Smooth muscle cell (in vitro differentiated cells): ENCODE results near the gene TRAPPC2L. TPM values are rescaled to one million over a fixed set of nuclear protein-coding genes. Genes with fewer than 3 reads are reported as not detected.

Experiments
- DNase-seq: peaks from one replicate; lab custom pipeline; 2025; ENCODE audit not compliant: unreplicated experiment; lab: John Stamatoyannopoulos, UW
- H2AFZ ChIP-seq: fragments of 200-600 bp; sonication (generic); 2 replicates; pipeline ENCODE4 v1.6.0; 2016; ENCODE audit warnings: antibody characterized with exemption, low read depth, mild to moderate bottlenecking
- H3F3A ChIP-seq: fragments of 200-600 bp; sonication (generic); 2 replicates; pipeline ENCODE4 v1.6.0; 2017; ENCODE audit warnings: antibody characterized with exemption, low read depth
- H3K27ac ChIP-seq: fragments of 200-600 bp; sonication (generic); 2 replicates; pipeline ENCODE4 v1.5.1; 2016; ENCODE audit warnings: low read depth, mild to moderate bottlenecking
- H3K27me3 ChIP-seq: fragments of 200-600 bp; sonication (generic); 2 replicates; pipeline ENCODE4 v1.6.1; 2016; ENCODE audit warnings: low read depth, mild to moderate bottlenecking
- H3K36me3 ChIP-seq: fragments of 200-600 bp; sonication (generic); 2 replicates; pipeline ENCODE4 v1.5.1; 2016; ENCODE audit warnings: low read depth
- H3K4me1 ChIP-seq: fragments of 200-600 bp; sonication (generic); 2 replicates; pipeline ENCODE4 v1.5.1; 2016; ENCODE audit warnings: low read depth
- H3K4me2 ChIP-seq: fragments of 200-600 bp; sonication (generic); 2 replicates; pipeline ENCODE4 v1.6.0; 2016; ENCODE audit warnings: mild to moderate bottlenecking
- H3K4me3 ChIP-seq: fragments of 200-600 bp; sonication (generic); 2 replicates; pipeline ENCODE4 v1.5.1; 2016; ENCODE audit warnings: mild to moderate bottlenecking
- H3K79me2 ChIP-seq: fragments of 200-600 bp; sonication (generic); 2 replicates; pipeline ENCODE4 v1.6.0; 2016; ENCODE audit warnings: low read depth, mild to moderate bottlenecking
- H3K9ac ChIP-seq: fragments of 200-600 bp; sonication (generic); 2 replicates; pipeline ENCODE4 v1.6.0; 2016; ENCODE audit warnings: low read depth
- H3K9me3 ChIP-seq: fragments of 200-600 bp; sonication (generic); replicated peaks from 2 replicates; pipeline ENCODE4 v1.5.1; 2016; ENCODE audit warnings: low read depth
- H4K20me1 ChIP-seq: fragments of 200-600 bp; sonication (generic); 2 replicates; pipeline ENCODE4 v1.6.0; 2016; ENCODE audit warnings: low read depth
- CTCF ChIP-seq: fragments of 200-600 bp; sonication (generic); IDR thresholded peaks from 2 replicates; pipeline ENCODE4 v1.5.1; 2017; ENCODE audit warnings: borderline replicate concordance, mild to moderate bottlenecking, antibody characterized with exemption; ENCODE audit not compliant: insufficient read depth, poor library complexity, severe bottlenecking
- WGBS: methylation state at CpG from one replicate; pipeline ENCODE4 v1.1.7; 2016; ENCODE audit warnings: low lambda C conversion rate; 5-methylcytosine and 5-hydroxymethylcytosine counted together
- polyA plus RNA-seq: library from polyadenylated mRNA; unstranded; fragments of >200 nt; fragmentation: Nextera tagmentation; extraction: Ambion mirVana; gene quantifications from 2 replicates; pipeline ENCODE4 v1.2.1, GENCODE V29; 2016
- total RNA-seq: library from RNA; depleted of rRNA; stranded (reverse); fragments of >200 nt; gene quantifications from 2 replicates; pipeline ENCODE4 v1.2.3, GENCODE V29; 2014

The TRAPPC2L gene
- total and polyA plus RNA-seq, 2 experiments from 2014 or later = 17.9 to 125 TPM

GRCh38 chr16:88815901-88816589 lies 40.9 kb upstream of the TRAPPC2L start:
- peak; percentile 49 for TF ChIP-seq CTCF
- H3K27ac ChIP-seq = no peak overlapping the region
- no peaks in the 10 kb centered on the region for H3F3A ChIP-seq
- H3K36me3 ChIP-seq = no peaks in the 10 kb centered on the region
- WGBS = 79% methylated on average over 15 of the region's 19 CpGs
- H3K9ac ChIP-seq = no peak overlapping the region
- peaks cover 2% of the 10 kb centered on the region for H4K20me1 ChIP-seq
- no peaks in the 10 kb centered on the region for H3K27me3 ChIP-seq
- H3K4me3 ChIP-seq = no peak overlapping the region
- no peak overlapping the region for H3K4me2 ChIP-seq
- no peak for DNase-seq
- no peaks in the 10 kb centered on the region for H3K79me2 ChIP-seq
- H3K4me1 ChIP-seq = peaks cover under 1% of the 10 kb centered on the region
- H2AFZ ChIP-seq = no peak overlapping the region
- H3K9me3 ChIP-seq = no peaks in the 10 kb centered on the region

GRCh38 chr16:88816736-88817535 lies 40.0 kb upstream of the TRAPPC2L start:
- H3F3A ChIP-seq = no peaks in the 10 kb centered on the region
- H2AFZ ChIP-seq = no peak overlapping the region
- no peaks in the 10 kb centered on the region for H3K36me3 ChIP-seq
- no peak for TF ChIP-seq CTCF
- no peaks in the 10 kb centered on the region for H3K9me3 ChIP-seq
- 91% methylated on average over 41 of the region's 41 CpGs for WGBS
- H3K4me2 ChIP-seq = no peak overlapping the region
- H3K4me3 ChIP-seq = no peak overlapping the region
- no peak for DNase-seq
- no peak overlapping the region for H3K9ac ChIP-seq
- no peak overlapping the region for H3K27ac ChIP-seq
- no peaks in the 10 kb centered on the region for H4K20me1 ChIP-seq
- H3K27me3 ChIP-seq = no peaks in the 10 kb centered on the region
- no peaks in the 10 kb centered on the region for H3K4me1 ChIP-seq
- H3K79me2 ChIP-seq = no peaks in the 10 kb centered on the region

- no peak for DNase-seq
- H3K79me2 ChIP-seq = no peaks in the 10 kb centered on the region
- 87% methylated on average over 40 of the region's 40 CpGs for WGBS
- no peak overlapping the region for H3K9ac ChIP-seq
- no peak overlapping the region for H3K4me3 ChIP-seq
- no peak for TF ChIP-seq CTCF
- no peaks in the 10 kb centered on the region for H3K9me3 ChIP-seq
- H3F3A ChIP-seq = no peaks in the 10 kb centered on the region
- no peaks in the 10 kb centered on the region for H4K20me1 ChIP-seq
- no peak overlapping the region for H2AFZ ChIP-seq
- H3K4me1 ChIP-seq = no peaks in the 10 kb centered on the region
- H3K27me3 ChIP-seq = no peaks in the 10 kb centered on the region
- H3K27ac ChIP-seq = no peak overlapping the region
- H3K4me2 ChIP-seq = no peak overlapping the region
- H3K36me3 ChIP-seq = no peaks in the 10 kb centered on the region
Observed at GRCh38 chr16:88817785-88818574, 38.9 kb upstream of the TRAPPC2L start.
